HepG2 (cell line): ENCODE data around the gene KCNA3. TPM values are rescaled to one million over a fixed set of nuclear protein-coding genes. Genes with fewer than 3 reads are reported as not detected.

Experiments
- ATAC-seq: fragments of 200-7000 bp; cut with Tn5 transposase; 3 replicates; pipeline ENCODE4 v1.9.1; 2020; ENCODE audit warnings: mild to moderate bottlenecking, moderate library complexity
- BruUV-seq: library from RNA; stranded (reverse); fragments of 400-500 nt; replicated peaks from 2 replicates; lab custom pipeline; 2021; lab: Mats Ljungman, UMichigan
- CTCF ChIA-PET: fragments of 300-600 bp; formaldehyde crosslinking; extraction: SDS; loops from one replicate; lab custom pipeline; 2021; ENCODE audit warnings: low total read pairs, inconsistent platforms, low intra/inter-chr PET ratio; lab: Yijun Ruan, JAX
- POLR2A ChIA-PET: fragments of 350-600 bp; sonication (Branson Sonifier 250); formaldehyde crosslinking; loops from one replicate; lab custom pipeline; 2020; ENCODE audit warnings: antibody characterized with exemption, inconsistent platforms; lab: Yijun Ruan, JAX
- DNase-seq: peaks from one replicate; pipeline ENCODE4 v3.0.0-alpha.2; 2015; ENCODE audit warnings: low spot score
- FAIRE-seq: peaks from 3 replicates; lab custom pipeline; 2011; peaks lifted over from hg19 to GRCh38; lab: Jason Lieb, UNC
- H2AFZ ChIP-seq: one replicate; pipeline ENCODE4 v1.6.1; 2011; ENCODE audit warnings: low read length, inconsistent platforms
- H3K27ac ChIP-seq: fragments of 300-600 bp; 3 replicates; pipeline ENCODE4 v1.8.0; 2011; ENCODE audit warnings: mixed run types, mild to moderate bottlenecking, mixed read lengths, low read length, inconsistent platforms; ENCODE audit not compliant: insufficient read depth; ENCODE audit errors: extremely low read length
- H3K27me3 ChIP-seq, 2 experiments: fragments of 200-600 bp in 1 of 2; 2 replicates in 1 of 2; 3 replicates in 1 of 2; pipeline versions ENCODE4 v1.6.0 to v1.8.0; 2011; ENCODE audit warnings: low read length in 2 of 2, mild to moderate bottlenecking in 2 of 2, moderate library complexity in 2 of 2, inconsistent platforms in 1 of 2; ENCODE audit not compliant: insufficient read depth in 2 of 2, control insufficient read depth in 1 of 2
- H3K36me3 ChIP-seq, 2 experiments: fragments of 200-600 bp in 1 of 2; replicated peaks in 1 of 2; 2 replicates in 1 of 2; 3 replicates in 1 of 2; pipeline versions ENCODE4 v1.5.1 to v1.8.0; 2011; ENCODE audit warnings: low read length in 2 of 2, inconsistent platforms in 1 of 2; ENCODE audit not compliant: insufficient read depth in 2 of 2, control insufficient read depth in 1 of 2
- H3K4me1 ChIP-seq: 2 replicates; pipeline ENCODE4 v1.5.1; 2012; ENCODE audit warnings: low read length, inconsistent platforms; ENCODE audit not compliant: insufficient read depth
- H3K4me2 ChIP-seq: 2 replicates; pipeline ENCODE4 v1.6.0; 2011; ENCODE audit warnings: low read depth, low read length, inconsistent platforms
- H3K4me3 ChIP-seq, 3 experiments: fragments of 200-600 bp in 1 of 3; sonication (generic), shearing (Covaris generic) in 1 of 3; replicated peaks in 1 of 3; 2 replicates each; pipeline ENCODE4 v1.5.1; 2011 to 2016; ENCODE audit warnings: low read length in 3 of 3, inconsistent platforms in 2 of 3, low read depth in 2 of 3, mild to moderate bottlenecking in 2 of 3, control low read depth in 1 of 3, mixed read lengths in 1 of 3; ENCODE audit not compliant: insufficient read depth in 1 of 3
- H3K79me2 ChIP-seq: one replicate; pipeline ENCODE4 v1.6.1; 2011; ENCODE audit warnings: low read length, inconsistent platforms; ENCODE audit not compliant: insufficient read depth
- H3K9ac ChIP-seq: 2 replicates; pipeline ENCODE4 v1.6.0; 2011; ENCODE audit warnings: mild to moderate bottlenecking, low read depth, low read length, inconsistent platforms; ENCODE audit not compliant: insufficient read depth
- H3K9me3 ChIP-seq: 2 replicates; pipeline ENCODE4 v1.5.1; 2012; ENCODE audit warnings: mild to moderate bottlenecking, low read length
- H4K20me1 ChIP-seq: 2 replicates; pipeline ENCODE4 v1.6.0; 2011; ENCODE audit warnings: inconsistent platforms, mild to moderate bottlenecking, low read length, moderate library complexity; ENCODE audit not compliant: insufficient read depth
- CENPT ChIP-seq: sonication (generic); formaldehyde crosslinking; IDR thresholded peaks from 2 replicates; pipeline ENCODE4 v1.8.0; 2022; ENCODE audit warnings: low read depth, mild to moderate bottlenecking, moderate library complexity, missing genetic modification reagents
- ONECUT2 ChIP-seq: sonication (generic); formaldehyde crosslinking; IDR thresholded peaks from 2 replicates; pipeline ENCODE4 v1.4.0; 2020; ENCODE audit warnings: missing genetic modification reagents
- REPIN1 ChIP-seq: sonication (generic); formaldehyde crosslinking; IDR thresholded peaks from 2 replicates; pipeline ENCODE4 v1.8.0; 2022; ENCODE audit warnings: missing genetic modification reagents, low read depth, mild to moderate bottlenecking, borderline replicate concordance
- RFX1 ChIP-seq: fragments of 450-650 bp; IDR thresholded peaks from 2 replicates; pipeline ENCODE4 v1.6.1; 2017
- ZNF616 ChIP-seq: sonication (generic); formaldehyde crosslinking; IDR thresholded peaks from 2 replicates; pipeline ENCODE4 v1.5.0; 2020; ENCODE audit warnings: low read depth, mild to moderate bottlenecking, missing genetic modification reagents
- ZNF75D ChIP-seq: sonication (generic); formaldehyde crosslinking; IDR thresholded peaks from 2 replicates; pipeline ENCODE4 v1.8.1; 2023; ENCODE audit warnings: missing genetic modification reagents, mild to moderate bottlenecking, borderline replicate concordance
- WGBS: methylation state at CpG from one replicate; pipeline ENCODE4 v1.1.6; 2017; ENCODE audit warnings: low lambda C conversion rate; 5-methylcytosine and 5-hydroxymethylcytosine counted together
- in situ Hi-C: cut with HindIII; loops from 2 replicates; pipeline ENCODE4 v1.10.0; 2017; ENCODE audit warnings: low pct_unique_long_range_greater_than_20kb; ENCODE audit not compliant: extremely low pct_ligation_motif_present
- intact Hi-C: fragments of 100-400 bp; cut with micrococcal nuclease; formaldehyde crosslinking; loops from one replicate; pipeline ENCODE4 v1.10.0; 2022; ENCODE audit not compliant: unreplicated experiment
- polyA plus RNA-seq, 8 experiments: library from polyadenylated mRNA; depleted of rRNA in 3 of 8; stranded (reverse) in 7 of 8; unstranded in 1 of 8; fragments of >200 nt; fragmentation: Illumina TruSeq in 4 of 8; extraction: Trizol in 4 of 8; gene quantifications; 2 replicates each; pipeline versions ENCODE4 v1.2.1 to v1.2.3, GENCODE V29; 2011 to 2016; ENCODE audit warnings: low read depth in 4 of 8, missing spikeins in 1 of 8, mixed read lengths in 1 of 8; ENCODE audit not compliant: insufficient read depth in 1 of 8
- total RNA-seq, 5 experiments: library from RNA; depleted of rRNA; stranded (reverse); fragments of >200 nt; fragmentation: Illumina TruSeq; extraction: Trizol; gene quantifications; 2 replicates each; pipeline ENCODE4 v1.2.3, GENCODE V29; 2016; ENCODE audit warnings: low read depth in 1 of 5
- TF ChIP-seq, protein P1 (sequence below): sonication (generic); formaldehyde crosslinking; IDR thresholded peaks from 2 replicates; pipeline ENCODE4 v1.8.0; 2022; ENCODE audit warnings: mild to moderate bottlenecking, missing genetic modification reagents, moderate library complexity
- TF ChIP-seq, protein P2 (sequence below): sonication (generic); formaldehyde crosslinking; IDR thresholded peaks from 2 replicates; pipeline ENCODE4 v1.9.0; 2022; ENCODE audit warnings: missing genetic modification reagents, mild to moderate bottlenecking, borderline replicate concordance
- TF ChIP-seq, protein P3 (sequence below), 2 experiments: sonication (generic) in 1 of 2; formaldehyde crosslinking in 1 of 2; IDR thresholded peaks; 2 replicates each; pipeline versions ENCODE4 v1.4.0 to v1.6.1; 2018 to 2020; ENCODE audit warnings: missing genetic modification reagents in 2 of 2, borderline replicate concordance in 1 of 2, low read depth in 1 of 2, mild to moderate bottlenecking in 1 of 2, missing biosample characterization in 1 of 2
- TF ChIP-seq, protein P4 (sequence below): sonication (generic); formaldehyde crosslinking; IDR thresholded peaks from 2 replicates; pipeline ENCODE4 v1.4.0; 2020; ENCODE audit warnings: missing genetic modification reagents

The KCNA3 gene
- total and polyA plus RNA-seq, 2 of the 13 experiments (the other 11 are each of a cell fraction or from before 2014, with no cell fraction given), result not detected

DNA sequence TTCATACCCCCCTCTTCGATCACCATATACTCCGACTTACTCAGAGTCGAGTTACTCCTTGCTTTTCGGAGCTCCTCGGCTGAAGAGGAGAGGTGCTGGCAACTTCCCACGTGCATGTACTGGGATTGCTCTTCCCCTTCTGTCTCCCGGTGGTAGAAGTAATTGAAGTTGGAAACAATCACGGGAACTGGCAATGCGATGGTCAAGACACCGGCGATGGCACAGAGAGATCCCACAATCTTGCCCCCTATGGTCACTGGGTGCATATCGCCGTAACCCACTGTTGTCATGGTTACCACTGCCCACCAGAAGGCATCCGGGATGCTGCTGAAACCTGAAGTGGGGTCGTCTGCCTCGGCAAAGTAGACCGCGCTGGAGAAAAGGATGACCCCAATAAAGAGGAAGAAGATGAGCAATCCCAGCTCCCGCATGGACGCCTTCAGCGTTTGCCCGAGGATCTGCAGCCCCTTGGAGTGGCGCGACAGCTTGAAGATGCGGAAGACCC, 1.5 kb downstream of the KCNA3 start:
- ChIA-PET POLR2A (no interaction called here), CTCF (no interaction called here)
- Histone ChIP-seq H3K27me3 (peaks cover 0 to 11% of the 10 kb centered on the region in 2 experiments; a peak in 3 of 5 replicates), H2AFZ (no peak overlapping the region), H3K4me2 (no peak overlapping the region), H3K4me1 (no peaks in the 10 kb centered on the region), H3K9ac (no peak overlapping the region), H4K20me1 (no peaks in the 10 kb centered on the region), H3K79me2 (no peaks in the 10 kb centered on the region), H3K27ac (no peak overlapping the region), H3K9me3 (no peaks in the 10 kb centered on the region), H3K4me3 (no peak overlapping the region), H3K36me3 (no peaks in the 10 kb centered on the region)
- BruUV-seq, result no TSS peak
- intact Hi-C loops, result no loop called here
- ATAC-seq, result no peak
- DNase-seq, result no peak
- TF ChIP-seq ZNF616, result no peak
- peak; percentile 51; the same call in 1 of the 2 replicates for TF ChIP-seq RFX1
- in situ Hi-C loops, result no loop called here
- 62% methylated on average over 24 of the region's 25 CpGs for WGBS
- FAIRE-seq, result no peak

DNA sequence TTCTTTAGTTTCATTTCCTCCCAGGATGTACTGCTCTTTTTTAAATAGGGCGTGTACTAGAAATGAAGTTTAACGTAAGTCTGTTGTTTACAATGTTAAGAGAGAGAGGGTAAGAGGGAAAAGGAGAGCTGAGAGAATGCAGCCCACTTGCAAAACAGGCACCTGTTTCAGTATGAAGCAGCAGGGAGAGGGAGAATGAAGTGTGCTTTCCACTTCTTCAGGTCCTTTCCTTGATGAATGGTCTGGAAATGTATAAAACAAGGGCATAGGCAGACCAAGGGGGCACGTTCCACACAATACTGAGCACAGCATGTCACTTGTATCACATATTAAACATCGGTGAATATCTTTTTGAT, 2.0 kb downstream of the KCNA3 start:
- intact Hi-C loops (no loop called here), in situ Hi-C loops (no loop called here)
- H3K27me3 ChIP-seq, result peaks cover 0 to 11% of the 10 kb centered on the region in 2 experiments; a peak in 3 of 5 replicates
- no peaks in the 10 kb centered on the region for H3K4me1 ChIP-seq
- no peak overlapping the region for H3K27ac ChIP-seq
- ATAC-seq, result no peak
- FAIRE-seq, result no peak
- BruUV-seq, result no TSS peak
- H3K9me3 ChIP-seq, result no peaks in the 10 kb centered on the region
- no peaks in the 10 kb centered on the region for H3K79me2 ChIP-seq
- H2AFZ ChIP-seq, result no peak overlapping the region
- H3K4me2 ChIP-seq, result no peak overlapping the region
- DNase-seq, result no peak
- H4K20me1 ChIP-seq, result no peaks in the 10 kb centered on the region
- WGBS, result 20% methylated on average over 4 of the region's 4 CpGs
- ChIA-PET POLR2A (no interaction called here), CTCF (no interaction called here)
- no peak overlapping the region for H3K4me3 ChIP-seq
- H3K36me3 ChIP-seq, result no peaks in the 10 kb centered on the region
- no peak overlapping the region for H3K9ac ChIP-seq
- TF ChIP-seq ZNF75D (CRISPR knock-in tag), result no peak
- TF ChIP-seq, protein P1, sequence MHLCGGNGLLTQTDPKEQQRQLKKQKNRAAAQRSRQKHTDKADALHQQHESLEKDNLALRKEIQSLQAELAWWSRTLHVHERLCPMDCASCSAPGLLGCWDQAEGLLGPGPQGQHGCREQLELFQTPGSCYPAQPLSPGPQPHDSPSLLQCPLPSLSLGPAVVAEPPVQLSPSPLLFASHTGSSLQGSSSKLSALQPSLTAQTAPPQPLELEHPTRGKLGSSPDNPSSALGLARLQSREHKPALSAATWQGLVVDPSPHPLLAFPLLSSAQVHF (CRISPR knock-in tag), result no peak
- no peak for TF ChIP-seq CENPT (CRISPR knock-in tag)
- no peak for TF ChIP-seq ONECUT2 (CRISPR knock-in tag)
- TF ChIP-seq, protein P2, sequence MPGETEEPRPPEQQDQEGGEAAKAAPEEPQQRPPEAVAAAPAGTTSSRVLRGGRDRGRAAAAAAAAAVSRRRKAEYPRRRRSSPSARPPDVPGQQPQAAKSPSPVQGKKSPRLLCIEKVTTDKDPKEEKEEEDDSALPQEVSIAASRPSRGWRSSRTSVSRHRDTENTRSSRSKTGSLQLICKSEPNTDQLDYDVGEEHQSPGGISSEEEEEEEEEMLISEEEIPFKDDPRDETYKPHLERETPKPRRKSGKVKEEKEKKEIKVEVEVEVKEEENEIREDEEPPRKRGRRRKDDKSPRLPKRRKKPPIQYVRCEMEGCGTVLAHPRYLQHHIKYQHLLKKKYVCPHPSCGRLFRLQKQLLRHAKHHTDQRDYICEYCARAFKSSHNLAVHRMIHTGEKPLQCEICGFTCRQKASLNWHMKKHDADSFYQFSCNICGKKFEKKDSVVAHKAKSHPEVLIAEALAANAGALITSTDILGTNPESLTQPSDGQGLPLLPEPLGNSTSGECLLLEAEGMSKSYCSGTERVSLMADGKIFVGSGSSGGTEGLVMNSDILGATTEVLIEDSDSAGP (CRISPR knock-in tag), result no peak
- TF ChIP-seq, protein P3, sequence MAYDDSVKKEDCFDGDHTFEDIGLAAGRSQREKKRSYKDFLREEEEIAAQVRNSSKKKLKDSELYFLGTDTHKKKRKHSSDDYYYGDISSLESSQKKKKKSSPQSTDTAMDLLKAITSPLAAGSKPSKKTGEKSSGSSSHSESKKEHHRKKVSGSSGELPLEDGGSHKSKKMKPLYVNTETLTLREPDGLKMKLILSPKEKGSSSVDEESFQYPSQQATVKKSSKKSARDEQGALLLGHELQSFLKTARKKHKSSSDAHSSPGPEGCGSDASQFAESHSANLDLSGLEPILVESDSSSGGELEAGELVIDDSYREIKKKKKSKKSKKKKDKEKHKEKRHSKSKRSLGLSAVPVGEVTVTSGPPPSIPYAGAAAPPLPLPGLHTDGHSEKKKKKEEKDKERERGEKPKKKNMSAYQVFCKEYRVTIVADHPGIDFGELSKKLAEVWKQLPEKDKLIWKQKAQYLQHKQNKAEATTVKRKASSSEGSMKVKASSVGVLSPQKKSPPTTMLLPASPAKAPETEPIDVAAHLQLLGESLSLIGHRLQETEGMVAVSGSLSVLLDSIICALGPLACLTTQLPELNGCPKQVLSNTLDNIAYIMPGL (CRISPR knock-in tag; IDR thresholded peaks at IDR 0.05; ENCODE audit: borderline replicate concordance in 1 of 2, low read depth in 1 of 2), result no peak
- no peak for TF ChIP-seq REPIN1 (CRISPR knock-in tag)
- TF ChIP-seq, protein P4, sequence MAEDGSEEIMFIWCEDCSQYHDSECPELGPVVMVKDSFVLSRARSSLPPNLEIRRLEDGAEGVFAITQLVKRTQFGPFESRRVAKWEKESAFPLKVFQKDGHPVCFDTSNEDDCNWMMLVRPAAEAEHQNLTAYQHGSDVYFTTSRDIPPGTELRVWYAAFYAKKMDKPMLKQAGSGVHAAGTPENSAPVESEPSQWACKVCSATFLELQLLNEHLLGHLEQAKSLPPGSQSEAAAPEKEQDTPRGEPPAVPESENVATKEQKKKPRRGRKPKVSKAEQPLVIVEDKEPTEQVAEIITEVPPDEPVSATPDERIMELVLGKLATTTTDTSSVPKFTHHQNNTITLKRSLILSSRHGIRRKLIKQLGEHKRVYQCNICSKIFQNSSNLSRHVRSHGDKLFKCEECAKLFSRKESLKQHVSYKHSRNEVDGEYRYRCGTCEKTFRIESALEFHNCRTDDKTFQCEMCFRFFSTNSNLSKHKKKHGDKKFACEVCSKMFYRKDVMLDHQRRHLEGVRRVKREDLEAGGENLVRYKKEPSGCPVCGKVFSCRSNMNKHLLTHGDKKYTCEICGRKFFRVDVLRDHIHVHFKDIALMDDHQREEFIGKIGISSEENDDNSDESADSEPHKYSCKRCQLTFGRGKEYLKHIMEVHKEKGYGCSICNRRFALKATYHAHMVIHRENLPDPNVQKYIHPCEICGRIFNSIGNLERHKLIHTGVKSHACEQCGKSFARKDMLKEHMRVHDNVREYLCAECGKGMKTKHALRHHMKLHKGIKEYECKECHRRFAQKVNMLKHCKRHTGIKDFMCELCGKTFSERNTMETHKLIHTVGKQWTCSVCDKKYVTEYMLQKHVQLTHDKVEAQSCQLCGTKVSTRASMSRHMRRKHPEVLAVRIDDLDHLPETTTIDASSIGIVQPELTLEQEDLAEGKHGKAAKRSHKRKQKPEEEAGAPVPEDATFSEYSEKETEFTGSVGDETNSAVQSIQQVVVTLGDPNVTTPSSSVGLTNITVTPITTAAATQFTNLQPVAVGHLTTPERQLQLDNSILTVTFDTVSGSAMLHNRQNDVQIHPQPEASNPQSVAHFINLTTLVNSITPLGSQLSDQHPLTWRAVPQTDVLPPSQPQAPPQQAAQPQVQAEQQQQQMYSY, result no peak
